ENCODE measurements around the gene DENND2A. TPM values are rescaled to one million over a fixed set of nuclear protein-coding genes. Genes with fewer than 3 reads are reported as not detected.

The DENND2A gene
- total RNA-seq, 1 experiment from 2014 or later, result 7.3 TPM

DNA sequence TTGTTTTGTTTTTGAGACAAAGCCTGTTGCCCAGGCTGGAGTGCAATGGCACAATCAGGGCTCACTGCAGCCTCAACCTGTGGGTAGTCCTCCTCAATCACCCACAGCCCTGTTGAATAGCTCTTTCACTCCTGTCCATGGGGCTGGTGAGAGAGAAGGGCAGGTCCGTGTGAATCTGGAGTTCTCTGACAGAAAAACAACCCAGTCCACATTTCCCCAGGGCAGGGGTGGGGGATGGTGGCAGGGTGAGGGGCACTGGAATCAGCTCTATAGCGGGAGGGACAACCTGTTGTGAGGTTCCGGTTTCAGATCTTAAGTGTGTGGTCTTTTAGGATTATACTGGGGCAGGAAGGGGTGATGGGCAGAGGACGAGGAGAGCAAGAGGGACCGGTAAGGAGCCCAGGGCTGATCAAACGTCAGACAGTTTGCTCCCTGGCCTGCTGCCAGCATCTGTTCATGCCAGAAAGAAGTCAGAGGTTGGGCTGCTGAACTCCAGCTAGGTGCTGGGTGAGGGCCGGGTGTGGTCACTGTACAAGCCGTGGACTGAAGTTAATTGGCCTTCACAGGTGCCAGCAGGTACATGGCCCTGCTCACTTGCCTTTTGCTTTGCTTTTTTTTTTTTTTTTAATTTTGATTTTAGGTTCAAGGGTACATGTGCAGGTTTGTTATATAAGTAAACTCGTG is 128.2 kb downstream of the DENND2A start:
- H2BK15ac ChIP-seq (ENCODE audit: low read depth, low read length), result no peak overlapping the region
- no peak overlapping the region for H3K56ac ChIP-seq (ENCODE audit: insufficient read length, low read depth, low read length)
- no peaks in the 10 kb centered on the region for H3K27me3 Mint-ChIP-seq (ENCODE audit: low read depth)
- no peaks in the 10 kb centered on the region for H3K23me2 ChIP-seq (ENCODE audit: insufficient read length, low read depth, low read length, poor library complexity, severe bottlenecking)
- H3K27me3 ChIP-seq (ENCODE audit: insufficient read depth, low read length), result no peaks in the 10 kb centered on the region
- H3K9me3 ChIP-seq (ENCODE audit: control insufficient read depth, low read depth, low read length), result no peaks in the 10 kb centered on the region
- no peak overlapping the region for H3K18ac ChIP-seq (ENCODE audit: insufficient read length, low read depth, low read length)
- no peak overlapping the region for H2BK120ac ChIP-seq (ENCODE audit: low read depth, low read length, poor library complexity, severe bottlenecking)
- DNase-seq, result no peak
- peaks cover 0 to 1% (median 0%) of the 10 kb centered on the region in 3 experiments; a peak in 1 of 7 replicates for H3K36me3 Mint-ChIP-seq (ENCODE audit: insufficient read depth in 1 of 3, low read depth in 3 of 3)
- H3T11ph ChIP-seq (ENCODE audit: low read length), result no peak overlapping the region
- H3K4me1 Mint-ChIP-seq, result peaks cover 9 to 12% of the 10 kb centered on the region in 2 experiments
- no peak overlapping the region for H3K23ac ChIP-seq (ENCODE audit: insufficient read length, low read depth, low read length)
- H3K79me2 ChIP-seq (ENCODE audit: insufficient read depth, low read length), result no peaks in the 10 kb centered on the region
- no peaks in the 10 kb centered on the region for H3K79me1 ChIP-seq (ENCODE audit: insufficient read depth, low read depth, low read length, poor library complexity, severe bottlenecking)
- H4K91ac ChIP-seq (ENCODE audit: insufficient read length, low read depth, low read length), result no peak overlapping the region
- no peaks in the 10 kb centered on the region; the same call in 1 of the 2 replicates for H3K4me1 ChIP-seq (ENCODE audit: insufficient read depth, low read length)
- H4K8ac ChIP-seq (replicated peaks; ENCODE audit: insufficient read length, low read depth, low read length), result no peak overlapping the region
- TF ChIP-seq, protein P1, sequence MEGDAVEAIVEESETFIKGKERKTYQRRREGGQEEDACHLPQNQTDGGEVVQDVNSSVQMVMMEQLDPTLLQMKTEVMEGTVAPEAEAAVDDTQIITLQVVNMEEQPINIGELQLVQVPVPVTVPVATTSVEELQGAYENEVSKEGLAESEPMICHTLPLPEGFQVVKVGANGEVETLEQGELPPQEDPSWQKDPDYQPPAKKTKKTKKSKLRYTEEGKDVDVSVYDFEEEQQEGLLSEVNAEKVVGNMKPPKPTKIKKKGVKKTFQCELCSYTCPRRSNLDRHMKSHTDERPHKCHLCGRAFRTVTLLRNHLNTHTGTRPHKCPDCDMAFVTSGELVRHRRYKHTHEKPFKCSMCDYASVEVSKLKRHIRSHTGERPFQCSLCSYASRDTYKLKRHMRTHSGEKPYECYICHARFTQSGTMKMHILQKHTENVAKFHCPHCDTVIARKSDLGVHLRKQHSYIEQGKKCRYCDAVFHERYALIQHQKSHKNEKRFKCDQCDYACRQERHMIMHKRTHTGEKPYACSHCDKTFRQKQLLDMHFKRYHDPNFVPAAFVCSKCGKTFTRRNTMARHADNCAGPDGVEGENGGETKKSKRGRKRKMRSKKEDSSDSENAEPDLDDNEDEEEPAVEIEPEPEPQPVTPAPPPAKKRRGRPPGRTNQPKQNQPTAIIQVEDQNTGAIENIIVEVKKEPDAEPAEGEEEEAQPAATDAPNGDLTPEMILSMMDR (conservative IDR thresholded peaks at IDR 0.05), result no peak
- no peak overlapping the region for H3K14ac ChIP-seq (ENCODE audit: insufficient read depth, low read length)
- peak overlapping the region in 1 of 3 experiments; percentile 94; a peak in 1 of 7 replicates for H3K27ac Mint-ChIP-seq
- no peak overlapping the region for H3K9ac ChIP-seq (ENCODE audit: extremely low read depth, insufficient read length, low read length)
- H2AFZ ChIP-seq (ENCODE audit: low read length), result no peak overlapping the region
- no CpG with 5 or more reads among the region's 9 CpGs for WGBS (ENCODE audit: extremely low coverage, insufficient read length, low lambda C conversion rate)
- H2BK12ac ChIP-seq (ENCODE audit: insufficient read length, low read depth, low read length), result no peak overlapping the region
- no peak overlapping the region for H2BK20ac ChIP-seq (ENCODE audit: low read depth, low read length, poor library complexity, severe bottlenecking)
- H3K4me2 ChIP-seq (ENCODE audit: insufficient read depth, insufficient read length, low read length), result no peak overlapping the region
- H3K4ac ChIP-seq (ENCODE audit: low read depth, low read length), result no peak overlapping the region
- H4K20me1 ChIP-seq (ENCODE audit: control insufficient read depth, insufficient read depth, insufficient read length), result no peaks in the 10 kb centered on the region
- H2BK5ac ChIP-seq (ENCODE audit: insufficient read length, low read length), result no peak overlapping the region
- no peaks in the 10 kb centered on the region for H3K9me3 Mint-ChIP-seq
- H3K4me3 Mint-ChIP-seq, result no peak overlapping the region
- no peak overlapping the region for H4K5ac ChIP-seq (ENCODE audit: insufficient read length, low read depth, low read length)
- H3K27ac ChIP-seq (ENCODE audit: insufficient read length, low read depth, low read length), result no peak overlapping the region
- no peak overlapping the region for H2AK5ac ChIP-seq (ENCODE audit: insufficient read length, low read length)
